H7 (cell line): ENCODE data around the gene CLIP3. TPM values are rescaled to one million over a fixed set of nuclear protein-coding genes. Genes with fewer than 3 reads are reported as not detected.
"Not testable (repeated sequence)": the region's sequence is repeated elsewhere in the genome, so short reads cannot be mapped to it uniquely, and the experiment has no call there.

Experiments used
- DNase-seq: peaks from one replicate; pipeline ENCODE4 v3.0.0; 2012
- H3K27me3 ChIP-seq: 2 replicates; pipeline ENCODE4 v1.6.0; 2011; ENCODE audit warnings: mild to moderate bottlenecking, low read length; ENCODE audit not compliant: control insufficient read depth, insufficient read depth
- H3K36me3 ChIP-seq: replicated peaks from 2 replicates; pipeline ENCODE4 v1.5.1; 2011; ENCODE audit warnings: low read length; ENCODE audit not compliant: control insufficient read depth, insufficient read depth
- H3K4me3 ChIP-seq: 2 replicates; pipeline ENCODE4 v1.5.1; 2011; ENCODE audit warnings: low read depth, mild to moderate bottlenecking, control low read depth, low read length, moderate library complexity; ENCODE audit not compliant: insufficient read depth
- total RNA-seq: library from RNA; depleted of rRNA; stranded (reverse); fragments of >200 nt; shearing (Covaris generic); gene quantifications from 2 replicates; pipeline ENCODE4 v1.2.3, GENCODE V29; 2014; rRNA removed

The CLIP3 gene, protein sequence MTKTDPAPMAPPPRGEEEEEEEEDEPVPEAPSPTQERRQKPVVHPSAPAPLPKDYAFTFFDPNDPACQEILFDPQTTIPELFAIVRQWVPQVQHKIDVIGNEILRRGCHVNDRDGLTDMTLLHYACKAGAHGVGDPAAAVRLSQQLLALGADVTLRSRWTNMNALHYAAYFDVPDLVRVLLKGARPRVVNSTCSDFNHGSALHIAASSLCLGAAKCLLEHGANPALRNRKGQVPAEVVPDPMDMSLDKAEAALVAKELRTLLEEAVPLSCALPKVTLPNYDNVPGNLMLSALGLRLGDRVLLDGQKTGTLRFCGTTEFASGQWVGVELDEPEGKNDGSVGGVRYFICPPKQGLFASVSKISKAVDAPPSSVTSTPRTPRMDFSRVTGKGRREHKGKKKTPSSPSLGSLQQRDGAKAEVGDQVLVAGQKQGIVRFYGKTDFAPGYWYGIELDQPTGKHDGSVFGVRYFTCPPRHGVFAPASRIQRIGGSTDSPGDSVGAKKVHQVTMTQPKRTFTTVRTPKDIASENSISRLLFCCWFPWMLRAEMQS
- total RNA-seq: 1.5 and 8.0 TPM in 2 replicates

DNA sequence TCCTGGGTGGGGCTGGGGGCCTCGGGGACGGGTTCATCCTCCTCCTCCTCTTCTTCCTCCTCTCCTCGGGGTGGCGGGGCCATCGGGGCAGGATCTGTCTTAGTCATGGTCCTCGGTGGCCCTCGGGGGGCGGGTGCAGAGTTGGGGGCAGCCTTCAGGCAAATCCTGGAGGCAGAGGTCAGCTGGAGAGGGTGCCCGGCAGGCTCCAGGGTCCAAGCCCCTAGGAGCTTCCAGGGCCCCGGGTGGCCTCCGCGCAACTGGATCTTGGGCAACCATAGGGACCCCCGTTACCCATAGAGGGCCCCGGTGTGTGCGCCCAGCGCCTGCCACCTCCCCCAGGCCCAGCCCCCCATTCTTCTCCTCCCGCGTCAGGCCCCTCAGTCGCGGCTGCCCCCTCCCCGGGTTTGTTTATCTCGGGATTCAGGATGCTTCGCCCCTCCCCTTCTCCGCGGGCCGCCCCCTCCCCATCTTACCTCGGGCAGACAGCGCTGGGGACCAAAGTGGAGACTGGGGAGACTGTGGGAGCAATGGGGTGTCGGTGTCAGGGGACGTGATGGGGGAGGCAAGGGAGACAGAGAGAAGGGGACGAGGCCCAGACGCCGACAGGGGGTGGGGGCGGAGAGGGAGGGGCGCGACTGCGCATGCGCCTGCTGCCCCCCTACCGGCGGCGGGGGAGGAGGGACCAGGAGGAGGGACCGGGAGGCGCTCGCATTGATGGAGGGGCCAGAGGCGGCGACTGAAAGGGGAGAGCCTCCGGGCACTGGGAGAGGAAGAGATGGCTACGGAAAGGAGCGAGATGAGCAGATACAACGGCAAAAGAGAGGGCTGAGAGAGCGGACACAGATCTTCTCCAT lies at the start of gene CLIP3:
Gene CLIP3, minus strand, starts transcription at position 623 of the 854 bp plus-strand sequence. Its CDS starts 516 bp downstream, at position 107.
- peak within 1 kb of the TSS; percentile 54 for H3K4me3 ChIP-seq

DNA sequence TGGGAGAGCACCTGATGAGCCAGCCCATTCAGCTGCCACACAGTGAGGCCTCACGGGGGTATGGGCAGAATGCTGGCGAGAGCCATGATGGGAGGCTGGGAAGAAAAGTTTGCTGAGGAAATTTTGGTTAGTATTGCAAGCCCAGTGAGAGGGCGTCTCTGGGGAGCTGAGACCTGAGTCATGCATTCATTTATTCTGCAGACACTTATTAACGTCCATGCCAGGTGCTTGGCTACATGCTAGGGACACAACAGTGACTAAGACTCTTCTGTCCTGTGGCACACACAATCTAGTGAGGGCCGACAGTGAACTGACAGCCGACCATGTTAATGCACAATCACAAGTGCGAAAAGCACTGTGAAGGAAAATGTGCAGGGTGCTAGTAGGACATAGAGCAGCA lies 49.2 kb upstream of the CLIP3 start:
- Histone ChIP-seq H3K4me3 (no peak overlapping the region), H3K36me3 (peaks cover 36% of the 10 kb centered on the region), H3K27me3 (no peaks in the 10 kb centered on the region)
- DNase-seq: no peak

More for the DNA sequence above, at the start of gene CLIP3:
- peak; percentile 100 for DNase-seq
- Histone ChIP-seq H3K36me3 (no peaks in the 10 kb centered on the region), H3K27me3 (peaks cover 2% of the 10 kb centered on the region)

DNA sequence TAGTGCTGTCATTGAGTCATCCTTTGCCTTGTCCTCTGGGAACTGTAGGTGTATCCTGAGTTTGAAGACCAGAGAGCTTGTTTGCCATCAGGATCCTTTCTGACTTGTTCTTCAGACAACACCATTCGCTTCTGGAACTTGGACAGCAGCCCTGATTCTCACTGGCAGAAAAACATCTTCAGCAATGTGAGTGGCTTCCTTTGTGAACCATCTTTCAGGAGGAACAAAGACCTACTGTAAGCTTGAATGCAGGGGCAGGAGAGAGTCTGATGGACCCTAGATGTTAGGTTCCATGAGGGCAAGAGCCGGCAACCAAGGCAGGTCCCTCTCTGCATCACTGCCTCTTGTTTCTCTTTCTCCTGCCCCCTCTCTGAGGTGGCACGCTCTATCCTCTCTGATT lies 48.7 kb upstream of the CLIP3 start:
- peaks cover 34% of the 10 kb centered on the region for H3K36me3 ChIP-seq
- DNase-seq: no peak
- no peaks in the 10 kb centered on the region for H3K27me3 ChIP-seq
- no peak overlapping the region for H3K4me3 ChIP-seq

DNA sequence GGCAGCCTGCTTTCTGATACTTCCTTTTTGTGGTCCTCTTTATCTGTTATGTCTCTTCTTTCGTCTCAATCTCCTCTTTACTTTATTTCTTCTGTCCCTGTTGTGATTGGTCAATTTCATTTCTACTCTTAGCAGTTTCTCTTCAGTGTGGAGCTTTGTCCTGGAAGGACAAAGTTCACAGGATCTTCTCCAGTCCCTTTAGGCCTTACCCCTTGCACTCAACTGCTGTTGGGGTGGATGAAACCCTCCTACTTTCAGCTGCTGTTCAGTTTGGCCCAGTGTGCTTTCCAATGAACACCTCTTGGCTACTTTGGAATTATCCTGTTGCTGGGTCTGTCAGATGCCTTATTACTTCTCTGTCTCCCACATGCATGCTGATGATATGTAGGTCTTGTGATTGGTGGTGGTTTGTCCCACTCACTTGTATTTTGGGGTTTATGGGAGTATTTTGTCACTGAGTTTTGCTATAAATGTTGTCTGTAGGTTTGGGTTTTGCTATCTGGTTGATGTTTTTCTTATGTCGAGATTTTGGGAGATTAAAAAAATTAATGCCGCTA lies 46.8 kb upstream of the CLIP3 start:
- Histone ChIP-seq H3K36me3 (peaks cover 28% of the 10 kb centered on the region), H3K4me3 (no peak overlapping the region), H3K27me3 (no peaks in the 10 kb centered on the region)
- DNase-seq: no peak

DNA sequence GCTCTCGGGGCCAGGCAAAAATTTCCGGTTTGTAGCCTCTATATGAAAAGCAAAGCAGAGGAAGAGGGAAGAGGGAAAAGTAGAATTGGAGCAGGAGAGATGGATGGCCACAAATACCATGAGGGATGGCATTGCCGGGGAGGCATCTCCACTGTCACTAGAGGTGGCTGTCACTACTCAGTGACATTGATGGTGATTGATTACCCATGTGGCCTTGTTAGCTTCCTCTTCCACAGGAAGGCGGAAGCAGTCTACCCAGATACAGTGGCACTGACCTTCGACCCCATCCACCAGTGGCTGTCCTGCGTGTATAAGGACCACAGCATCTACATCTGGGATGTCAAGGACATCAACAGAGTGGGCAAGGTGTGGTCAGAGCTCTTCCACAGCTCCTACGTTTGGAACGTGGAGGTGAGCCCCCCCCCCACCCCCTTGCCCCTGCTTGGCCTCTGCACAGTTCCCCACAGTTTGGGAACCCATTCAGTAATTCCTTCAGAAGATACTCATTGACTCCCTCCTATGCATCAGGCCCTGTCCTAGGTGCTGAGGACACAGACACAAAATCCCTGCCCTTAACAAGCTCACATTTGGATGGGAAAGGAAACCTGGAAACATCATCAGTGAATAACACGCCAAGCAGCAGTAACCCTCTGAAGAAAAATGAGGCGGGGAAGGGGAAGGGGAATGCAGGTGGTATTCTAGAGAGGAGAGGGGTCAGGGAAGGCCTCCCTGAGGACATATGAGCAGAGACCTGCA lies 40.6 kb upstream of the CLIP3 start:
- no peak for DNase-seq
- H3K36me3 ChIP-seq: peaks cover 21% of the 10 kb centered on the region
- H3K4me3 ChIP-seq: no peak overlapping the region
- no peaks in the 10 kb centered on the region for H3K27me3 ChIP-seq

DNA sequence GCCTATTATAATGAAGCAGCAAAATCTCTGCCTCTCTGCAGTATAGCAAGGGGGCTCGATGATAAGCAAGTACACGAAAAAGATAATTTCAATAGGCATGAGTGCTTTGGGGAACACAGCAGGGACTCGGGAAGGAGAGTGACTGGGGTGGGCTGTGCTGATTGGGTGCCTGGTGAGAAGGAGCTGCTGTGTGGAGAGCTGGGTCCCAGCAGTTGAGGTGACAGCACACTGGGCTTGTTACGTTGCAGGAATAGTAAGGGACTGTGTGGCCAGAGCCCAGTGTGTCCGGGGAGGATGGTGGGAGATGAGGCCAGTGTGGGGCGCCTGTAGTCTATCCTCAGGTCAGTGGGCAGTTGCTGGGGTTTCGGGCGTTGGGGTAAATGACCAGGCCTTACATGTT lies 39.4 kb upstream of the CLIP3 start:
- DNase-seq: no peak
- Histone ChIP-seq H3K36me3 (peaks cover 32% of the 10 kb centered on the region), H3K27me3 (no peaks in the 10 kb centered on the region)

DNA sequence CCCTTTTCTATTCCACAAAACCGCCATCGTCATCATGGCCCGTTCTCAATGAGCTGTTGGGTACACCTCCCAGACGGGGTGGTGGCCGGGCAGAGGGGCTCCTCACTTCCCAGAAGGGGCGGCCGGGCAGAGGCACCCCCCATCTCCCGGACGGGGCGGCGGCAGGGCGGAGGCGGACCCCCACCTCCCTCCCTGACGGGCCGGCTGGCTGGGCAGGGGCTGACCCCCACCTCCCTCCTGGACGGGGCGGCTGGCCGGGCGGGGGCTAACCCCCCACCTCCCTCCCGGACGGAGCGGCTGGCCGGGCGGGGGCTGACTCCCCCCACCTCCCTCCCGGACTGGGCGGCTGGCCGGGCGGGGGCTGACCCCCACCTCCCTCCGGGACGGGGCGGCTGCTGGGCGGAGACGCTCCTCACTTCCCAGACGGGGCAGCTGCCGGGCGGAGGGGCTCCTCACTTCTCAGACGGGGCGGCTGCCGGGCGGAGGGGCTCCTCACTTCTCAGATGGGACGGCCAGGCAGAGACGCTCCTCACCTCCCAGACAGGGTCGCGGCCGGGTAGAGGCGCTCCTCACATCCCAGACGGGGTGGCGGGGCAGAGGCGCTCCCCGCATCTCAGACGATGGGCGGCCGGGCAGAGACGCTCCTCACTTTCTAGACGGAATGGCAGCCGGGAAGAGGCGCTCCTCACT lies 36.3 kb upstream of the CLIP3 start:
- H3K4me3 ChIP-seq, DNase-seq, H3K27me3 ChIP-seq: not testable (repeated sequence)
- peaks cover 52% of the 10 kb centered on the region for H3K36me3 ChIP-seq

More for the DNA sequence above, 39.4 kb upstream of the CLIP3 start:
- H3K4me3 ChIP-seq: no peak overlapping the region

DNA sequence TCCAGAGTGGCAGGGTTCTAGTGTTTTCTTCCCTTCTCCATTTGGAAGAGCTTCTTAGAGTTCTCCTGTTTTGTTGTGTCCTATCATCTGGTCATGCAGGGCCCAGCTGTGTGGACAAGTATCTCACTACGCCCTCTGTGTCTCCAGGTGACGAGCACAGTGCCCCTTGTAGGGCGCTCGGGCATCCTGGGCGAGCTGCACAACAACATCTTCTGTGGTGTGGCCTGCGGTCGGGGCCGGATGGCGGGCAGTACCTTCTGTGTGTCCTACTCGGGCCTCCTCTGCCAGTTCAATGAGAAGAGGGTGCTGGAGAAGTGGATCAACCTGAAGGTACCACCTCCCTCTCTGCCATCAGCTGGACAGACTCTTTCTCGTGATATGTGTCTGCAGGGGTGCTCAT lies 35.0 kb upstream of the CLIP3 start:
- H3K27me3 ChIP-seq: no peaks in the 10 kb centered on the region
- peaks cover 48% of the 10 kb centered on the region for H3K36me3 ChIP-seq
- no peak overlapping the region for H3K4me3 ChIP-seq
- DNase-seq: peak; percentile 18

DNA sequence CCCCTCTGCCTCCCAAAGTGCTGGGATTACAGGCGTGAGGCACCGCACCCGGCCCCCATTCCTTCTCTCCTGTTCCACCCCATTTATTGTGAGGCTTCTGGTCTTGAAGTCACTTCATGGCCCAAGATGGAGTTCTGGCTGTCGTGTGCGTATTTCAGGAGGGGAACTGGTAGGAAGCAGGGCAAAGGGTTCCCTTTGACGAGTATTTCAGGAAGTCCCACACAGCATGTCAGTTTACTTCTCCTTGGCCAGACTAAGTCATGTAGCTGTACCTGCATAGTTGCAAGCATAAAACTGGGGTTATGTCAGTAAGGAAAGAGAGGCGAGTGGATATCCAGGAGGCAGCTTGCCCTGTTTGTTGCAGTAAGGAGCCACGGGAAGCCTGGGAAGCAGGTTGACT lies 32.2 kb upstream of the CLIP3 start:
- Histone ChIP-seq H3K36me3 (peaks cover 52% of the 10 kb centered on the region), H3K4me3 (no peak overlapping the region)
- no peak for DNase-seq

DNA sequence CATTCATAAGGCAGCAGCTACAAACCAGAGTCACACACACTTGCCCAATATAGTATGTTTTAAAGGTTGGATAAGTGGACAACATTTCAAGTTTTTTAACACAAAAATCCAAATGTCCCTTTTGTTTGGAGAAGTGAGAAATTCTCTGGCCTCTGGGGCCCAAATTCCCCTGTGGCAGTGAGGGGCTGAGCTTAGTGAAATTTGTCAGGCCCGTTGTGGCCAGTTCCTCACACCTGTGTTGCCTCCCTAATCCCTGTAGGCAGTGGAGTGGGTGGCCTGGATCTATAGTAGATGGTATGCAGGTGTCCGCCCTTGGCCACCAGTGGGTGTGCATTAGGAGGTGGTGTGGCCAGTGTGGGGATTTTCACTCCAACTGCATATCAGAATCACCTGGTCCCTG lies 28.7 kb upstream of the CLIP3 start:
- peaks cover 45% of the 10 kb centered on the region for H3K36me3 ChIP-seq
- no peak overlapping the region for H3K4me3 ChIP-seq
- no peak for DNase-seq
- H3K27me3 ChIP-seq: no peaks in the 10 kb centered on the region

More for the DNA sequence above, 32.2 kb upstream of the CLIP3 start:
- no peaks in the 10 kb centered on the region for H3K27me3 ChIP-seq

DNA sequence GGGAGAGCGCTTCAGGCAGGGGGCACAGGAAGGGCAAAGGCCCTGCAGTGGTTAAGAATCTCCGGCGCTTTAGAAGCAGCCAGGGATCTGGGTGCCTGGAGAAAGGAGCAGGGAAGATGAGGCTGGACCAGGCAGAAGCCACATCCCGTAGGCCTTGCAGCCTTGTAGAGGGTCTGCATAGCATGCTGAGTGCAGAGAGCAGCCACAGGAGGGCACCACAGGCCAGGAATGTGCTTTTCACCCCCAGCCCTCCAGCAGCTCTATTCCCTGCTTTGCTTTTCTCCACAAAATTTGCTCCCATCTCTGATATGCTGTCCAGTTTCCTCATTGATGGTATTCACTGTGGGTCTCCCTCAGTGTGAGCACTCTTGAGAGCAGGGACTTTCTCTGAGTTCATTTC lies 27.8 kb upstream of the CLIP3 start:
- Histone ChIP-seq H3K36me3 (peaks cover 37% of the 10 kb centered on the region), H3K27me3 (no peaks in the 10 kb centered on the region), H3K4me3 (no peak overlapping the region)
- peak; percentile 84 for DNase-seq

DNA sequence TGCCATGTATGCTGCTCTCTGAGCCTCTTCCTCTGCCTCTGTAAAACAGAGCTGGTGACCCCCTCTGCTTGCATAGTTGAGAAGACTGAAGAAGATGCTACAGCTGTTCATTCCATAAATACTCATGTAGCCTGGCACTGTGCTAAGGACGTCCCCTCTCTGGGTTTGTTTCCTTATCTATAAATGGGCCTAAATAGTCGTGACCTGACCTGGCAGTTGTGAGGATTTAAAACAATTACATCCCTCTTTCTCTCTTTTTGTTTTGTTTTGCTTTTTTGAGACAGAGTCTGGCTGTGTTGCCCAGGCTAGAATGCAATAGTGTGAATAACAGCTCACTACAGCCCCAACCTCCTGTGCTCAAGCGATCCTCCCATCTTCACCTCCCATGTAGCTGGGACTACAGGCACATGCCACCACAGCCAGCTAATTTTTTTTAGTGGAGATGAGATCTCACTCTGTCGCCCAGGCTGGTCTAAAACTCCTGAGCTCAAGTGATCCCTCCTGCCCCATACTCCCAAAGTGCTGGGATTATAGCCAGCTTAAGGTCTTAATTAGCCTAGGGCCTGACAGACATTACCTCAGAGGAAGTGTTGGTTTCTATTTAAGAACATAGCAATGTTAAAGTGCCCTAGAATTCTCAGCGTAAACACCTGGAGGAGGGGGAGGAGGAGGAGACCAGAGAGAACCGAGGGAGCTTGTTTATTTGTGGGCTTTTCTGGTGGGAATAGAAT lies 26.7 kb upstream of the CLIP3 start:
- Histone ChIP-seq H3K36me3 (peaks cover 32% of the 10 kb centered on the region), H3K27me3 (no peaks in the 10 kb centered on the region), H3K4me3 (no peak overlapping the region)
- DNase-seq: no peak
